ENCODE results near the gene DLGAP1.

The DLGAP1 gene

GRCh38 chr18:3948958-3949357 is 506.1 kb downstream of the DLGAP1 start:
- H3K36me3 ChIP-seq, result no peaks in the 10 kb centered on the region
- no peak overlapping the region for H3K4me3 ChIP-seq (ENCODE audit: low read depth, low read length)
- no peak for TF ChIP-seq CTCF (IDR thresholded peaks at IDR 0.05; ENCODE audit: low read depth, low read length)
- H3K9me3 ChIP-seq, result no peaks in the 10 kb centered on the region
- no peak for DNase-seq
- no peaks in the 10 kb centered on the region for H3K27me3 ChIP-seq
- H3K4me1 ChIP-seq, result no peaks in the 10 kb centered on the region

- TF ChIP-seq CTCF (IDR thresholded peaks at IDR 0.05; ENCODE audit: low read depth, low read length), result no peak
Measured at GRCh38 chr18:3947383-3947782, 507.7 kb downstream of the DLGAP1 start.

GRCh38 chr18:3935305-3935704 is 519.8 kb downstream of the DLGAP1 start:
- no peak for TF ChIP-seq CTCF (IDR thresholded peaks at IDR 0.05; ENCODE audit: low read depth, low read length)
- H3K27me3 ChIP-seq, result no peaks in the 10 kb centered on the region
- H3K9me3 ChIP-seq, result no peaks in the 10 kb centered on the region
- H3K36me3 ChIP-seq, result no peaks in the 10 kb centered on the region
- H3K4me3 ChIP-seq (ENCODE audit: low read depth, low read length), result no peak overlapping the region
- no peak for DNase-seq
- H3K4me1 ChIP-seq, result no peaks in the 10 kb centered on the region

More at GRCh38 chr18:3947383-3947782, 507.7 kb downstream of the DLGAP1 start:
- no peaks in the 10 kb centered on the region for H3K36me3 ChIP-seq
- H3K27me3 ChIP-seq, result no peaks in the 10 kb centered on the region
- no peak overlapping the region for H3K4me3 ChIP-seq (ENCODE audit: low read depth, low read length)
- no peaks in the 10 kb centered on the region for H3K9me3 ChIP-seq
- H3K4me1 ChIP-seq, result no peaks in the 10 kb centered on the region
- DNase-seq, result no peak

GRCh38 chr18:3932276-3932675 is 522.8 kb downstream of the DLGAP1 start:
- no peaks in the 10 kb centered on the region for H3K27me3 ChIP-seq
- H3K4me3 ChIP-seq (ENCODE audit: low read depth, low read length), result no peak overlapping the region
- H3K4me1 ChIP-seq, result no peaks in the 10 kb centered on the region
- TF ChIP-seq CTCF (IDR thresholded peaks at IDR 0.05; ENCODE audit: low read depth, low read length), result no peak
- H3K36me3 ChIP-seq, result no peaks in the 10 kb centered on the region
- H3K9me3 ChIP-seq, result no peaks in the 10 kb centered on the region
- DNase-seq, result no peak

GRCh38 chr18:3931542-3932112 is 523.5 kb downstream of the DLGAP1 start:
- DNase-seq, result no peak
- Histone ChIP-seq H3K36me3 (no peaks in the 10 kb centered on the region), H3K4me1 (no peaks in the 10 kb centered on the region), H3K4me3 (ENCODE audit: low read depth, low read length) (no peak overlapping the region), H3K27me3 (no peaks in the 10 kb centered on the region), H3K9me3 (no peaks in the 10 kb centered on the region)
- TF ChIP-seq CTCF (IDR thresholded peaks at IDR 0.05; ENCODE audit: low read depth, low read length), result no peak

- DNase-seq, result no peak
- no peak for TF ChIP-seq CTCF (IDR thresholded peaks at IDR 0.05; ENCODE audit: low read depth, low read length)
- no peaks in the 10 kb centered on the region for H3K9me3 ChIP-seq
- H3K4me1 ChIP-seq, result no peaks in the 10 kb centered on the region
- H3K36me3 ChIP-seq, result no peaks in the 10 kb centered on the region
- H3K4me3 ChIP-seq (ENCODE audit: low read depth, low read length), result no peak overlapping the region
- no peaks in the 10 kb centered on the region for H3K27me3 ChIP-seq
Measured at GRCh38 chr18:3931013-3931315, 524.1 kb downstream of the DLGAP1 start.
